Peyer's patch (tissue), 4 donors: ENCODE measurements around the gene SHISA8.

ENCODE experiments used
- CTCF ChIP-seq, 6 experiments: fragments of 450-650 bp in 4 of 6; fragments of 200-600 bp in 2 of 6; sonication (generic) in 1 of 6; IDR thresholded peaks; one replicate each; pipeline ENCODE4 v1.5.1; 2017 to 2019; ENCODE audit warnings: antibody characterized with exemption in 6 of 6, mild to moderate bottlenecking in 3 of 6, moderate library complexity in 1 of 6
- POLR2A ChIP-seq, 2 donors: fragments of 450-650 bp; IDR thresholded peaks; one replicate each; pipeline ENCODE4 v1.5.1; 2017; ENCODE audit warnings: antibody characterized with exemption in 2 of 2, mild to moderate bottlenecking in 2 of 2, moderate library complexity in 2 of 2

- TF ChIP-seq CTCF (IDR thresholded peaks at IDR 0.05) (no peak), POLR2A (IDR thresholded peaks at IDR 0.05) (no peak)
These were observed 38.2 kb downstream of the SHISA8 start for GRCh38 chr22:41876675-41877074.
